ENCODE data around the gene FAM151A. TPM values are rescaled to one million over a fixed set of nuclear protein-coding genes. Genes with fewer than 3 reads are reported as not detected.

Gene FAM151A
- polyA plus RNA-seq, 1 donor: 2.8 TPM

GRCh38 chr1:54566438-54567141 lies 56.7 kb downstream of the FAM151A start:
- Histone ChIP-seq H3K27ac (ENCODE audit: low read length) (no peak overlapping the region), H3K27me3 (ENCODE audit: control insufficient read depth, insufficient read depth, low read length) (no peaks in the 10 kb centered on the region), H3K9me3 (ENCODE audit: control insufficient read depth, low read depth, low read length) (no peaks in the 10 kb centered on the region), H3K36me3 (ENCODE audit: control insufficient read depth, insufficient read depth, low read length) (peaks cover 9% of the 10 kb centered on the region), H3K4me3 (ENCODE audit: low read length) (no peak overlapping the region), H3K4me1 (ENCODE audit: control insufficient read depth, insufficient read depth, low read length) (peaks cover 29% of the 10 kb centered on the region)
- DNase-seq: no peak
- 100% methylated on average over 1 of the region's 5 CpGs for whole genome bisulfite sequencing (ENCODE audit: insufficient coverage, low lambda C conversion rate)

GRCh38 chr1:54565113-54565501 lies 58.2 kb downstream of the FAM151A start:
- peak overlapping the region; percentile 84 for H3K27ac ChIP-seq (ENCODE audit: low read length)
- WGBS (ENCODE audit: insufficient coverage, low lambda C conversion rate): no CpG with 5 or more reads among the region's 4 CpGs
- peak overlapping the region; percentile 36 for H3K4me3 ChIP-seq (ENCODE audit: low read length)
- DNase-seq: peak; percentile 86 to 92
- peaks cover 8% of the 10 kb centered on the region for H3K36me3 ChIP-seq (ENCODE audit: control insufficient read depth, insufficient read depth, low read length)
- peaks cover 28% of the 10 kb centered on the region for H3K4me1 ChIP-seq (ENCODE audit: control insufficient read depth, insufficient read depth, low read length)
- H3K27me3 ChIP-seq (ENCODE audit: control insufficient read depth, insufficient read depth, low read length): no peaks in the 10 kb centered on the region
- no peaks in the 10 kb centered on the region for H3K9me3 ChIP-seq (ENCODE audit: control insufficient read depth, low read depth, low read length)

- no peaks in the 10 kb centered on the region for H3K27me3 ChIP-seq (ENCODE audit: control insufficient read depth, insufficient read depth, low read length)
- peaks cover 28% of the 10 kb centered on the region for H3K4me1 ChIP-seq (ENCODE audit: control insufficient read depth, insufficient read depth, low read length)
- peak overlapping the region; percentile 84 for H3K27ac ChIP-seq (ENCODE audit: low read length)
- H3K36me3 ChIP-seq (ENCODE audit: control insufficient read depth, insufficient read depth, low read length): peaks cover 6% of the 10 kb centered on the region
- peak; percentile 95 to 98 for DNase-seq
- no CpG with 5 or more reads among the region's 17 CpGs for WGBS (ENCODE audit: insufficient coverage, low lambda C conversion rate)
- H3K9me3 ChIP-seq (ENCODE audit: control insufficient read depth, low read depth, low read length): no peaks in the 10 kb centered on the region
- peak overlapping the region; percentile 36 for H3K4me3 ChIP-seq (ENCODE audit: low read length)
Measured at GRCh38 chr1:54564312-54565112, 58.8 kb downstream of the FAM151A start.

GRCh38 chr1:54559771-54560231 lies 63.5 kb downstream of the FAM151A start:
- WGBS (ENCODE audit: insufficient coverage, low lambda C conversion rate): no CpG with 5 or more reads among the region's 3 CpGs
- no peak for DNase-seq
- H3K4me3 ChIP-seq (ENCODE audit: low read length): no peak overlapping the region
- peaks cover 2% of the 10 kb centered on the region for H3K9me3 ChIP-seq (ENCODE audit: control insufficient read depth, low read depth, low read length)
- no peaks in the 10 kb centered on the region for H3K27me3 ChIP-seq (ENCODE audit: control insufficient read depth, insufficient read depth, low read length)
- H3K36me3 ChIP-seq (ENCODE audit: control insufficient read depth, insufficient read depth, low read length): no peaks in the 10 kb centered on the region
- no peak overlapping the region for H3K27ac ChIP-seq (ENCODE audit: low read length)
- H3K4me1 ChIP-seq (ENCODE audit: control insufficient read depth, insufficient read depth, low read length): peaks cover 10% of the 10 kb centered on the region

Other genes with a start within 250 kb of the FAM151A start
- gene SSBP3, start 217.1 kb downstream of the FAM151A start, polyA plus RNA-seq: 48.2 TPM
- 33.3 TPM for gene ACOT11, start 75.3 kb downstream of the FAM151A start, polyA plus RNA-seq
- 25.1 TPM for gene MROH7, start 18.3 kb upstream of the FAM151A start, polyA plus RNA-seq
- gene TTC4, start 92.3 kb upstream of the FAM151A start, polyA plus RNA-seq: 22.4 TPM
- gene PARS2, start 141.0 kb upstream of the FAM151A start, polyA plus RNA-seq: 7.3 TPM
- 28.2 TPM for gene TTC22, start 177.8 kb upstream of the FAM151A start, polyA plus RNA-seq

All from large intestine (tissue), 3 donors.